ENCODE data around the gene SDHA.
"Not testable (repeated sequence)": the region's sequence is repeated elsewhere in the genome, so short reads cannot be mapped to it uniquely, and the experiment has no call there.

SDHA gene

DNA sequence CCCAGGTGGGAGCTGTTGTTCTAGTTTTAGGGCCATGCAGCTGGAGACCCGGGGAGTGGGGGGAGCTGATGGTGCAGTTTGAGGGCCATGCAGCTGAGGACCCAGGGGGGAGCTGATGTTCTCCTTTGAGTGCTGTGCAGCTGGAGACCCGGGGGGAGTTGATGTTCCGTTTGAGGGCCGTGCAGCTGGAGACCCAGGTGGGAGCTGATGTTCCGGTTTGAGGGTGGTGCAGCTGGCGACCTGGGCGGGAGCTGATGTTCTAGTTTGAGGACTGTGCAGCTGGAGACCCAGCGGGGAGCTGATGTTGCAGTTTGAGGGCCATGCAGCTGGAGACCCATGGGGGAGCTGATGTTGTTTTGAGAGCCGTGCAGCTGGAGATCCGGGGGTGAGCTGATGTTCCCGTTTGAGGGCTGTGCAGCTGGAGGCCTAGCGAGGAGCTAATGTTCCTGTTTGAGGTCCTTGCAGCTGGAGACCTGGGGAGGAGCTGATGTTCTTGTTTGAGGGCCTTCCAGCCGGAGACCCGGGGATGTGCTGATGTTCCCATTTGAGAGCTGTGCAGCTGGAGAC lies 68.0 kb downstream of the SDHA start:
- ChIA-PET POLR2A (interaction anchor here (0.6 to 1.4 kb wide), 2 partner anchors 15 to 134 kb away, joined by 3 read pairs; partner anchors contain the start of gene PDCD6), CTCF (interaction anchor here (1.1 to 1.6 kb wide), 2 partner anchors 11 to 145 kb away, joined by 3 to 4 read pairs; no protein-coding TSS in a partner anchor)
- H3K4me1 ChIP-seq (ENCODE audit: control extremely low read depth in 1 of 4, control insufficient read depth in 4 of 4, insufficient read depth in 4 of 4, low read length in 3 of 4) = no peaks in the 10 kb centered on the region
- H3K27ac ChIP-seq (ENCODE audit: insufficient read depth in 1 of 2, low read depth in 1 of 2, low read length in 2 of 2, poor library complexity in 1 of 2, severe bottlenecking in 2 of 2) = no peak overlapping the region
- no peak overlapping the region for H3K4me3 ChIP-seq (ENCODE audit: control insufficient read depth in 1 of 7, extremely low read depth in 1 of 7, insufficient read depth in 4 of 7, low read depth in 2 of 7, low read length in 6 of 7)
- WGBS (ENCODE audit: insufficient coverage) = 86% methylated on average over 10 of the region's 14 CpGs
- H3K9me3 ChIP-seq (ENCODE audit: control extremely low read depth in 1 of 5, control insufficient read depth in 4 of 5, insufficient read depth in 2 of 5, low read depth in 1 of 5, low read length in 4 of 5) = no peaks in the 10 kb centered on the region
- DNase-seq = peak in 2 of 3 donors; percentile 7 to 11
- H3K27me3 ChIP-seq (replicated peaks in 2 of 5; ENCODE audit: control insufficient read depth in 4 of 5, insufficient read depth in 5 of 5, low read length in 4 of 5) = no peaks in the 10 kb centered on the region
- peaks cover 0 to 49% (median 20%) of the 10 kb centered on the region in 4 experiments for H3K36me3 ChIP-seq (ENCODE audit: control insufficient read depth in 4 of 4, insufficient read depth in 4 of 4, low read length in 3 of 4)

DNA sequence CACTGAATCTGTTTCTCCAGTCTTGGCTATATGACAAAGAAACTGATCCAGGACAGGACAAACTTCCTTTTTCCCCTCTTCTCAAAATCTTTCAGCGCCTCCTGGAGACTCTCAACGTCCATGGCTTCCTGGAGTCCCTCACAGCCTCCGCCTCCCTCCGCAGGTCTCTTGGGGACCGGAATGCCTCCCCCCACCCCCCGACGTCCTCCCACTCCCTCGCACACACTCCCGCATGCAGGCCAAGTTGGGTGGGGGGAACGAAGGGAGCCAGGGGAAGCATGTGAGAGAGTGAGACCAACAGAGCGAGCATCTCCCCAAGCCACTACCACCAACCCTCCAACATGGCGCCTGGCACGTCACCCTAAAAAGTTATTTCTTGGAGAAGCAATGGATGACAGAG lies 72.1 kb downstream of the SDHA start:
- DNase-seq; H3K4me1 ChIP-seq (ENCODE audit: control extremely low read depth in 1 of 4, control insufficient read depth in 4 of 4, insufficient read depth in 4 of 4, low read length in 3 of 4); H3K27ac ChIP-seq (ENCODE audit: insufficient read depth in 1 of 2, low read depth in 1 of 2, low read length in 2 of 2, poor library complexity in 1 of 2, severe bottlenecking in 2 of 2); H3K9me3 ChIP-seq (ENCODE audit: control extremely low read depth in 1 of 5, control insufficient read depth in 4 of 5, insufficient read depth in 2 of 5, low read depth in 1 of 5, low read length in 4 of 5); H3K4me3 ChIP-seq (ENCODE audit: control insufficient read depth in 1 of 7, extremely low read depth in 1 of 7, insufficient read depth in 4 of 7, low read depth in 2 of 7, low read length in 6 of 7); H3K27me3 ChIP-seq (replicated peaks in 2 of 5; ENCODE audit: control insufficient read depth in 4 of 5, insufficient read depth in 5 of 5, low read length in 4 of 5): not testable (repeated sequence)
- ChIA-PET CTCF (interaction anchor here (1.0 kb wide), 1 partner anchor 141 kb away, joined by 3 read pairs; no protein-coding TSS in a partner anchor), POLR2A (interaction anchor here (0.6 kb wide), 1 partner anchor 13 kb away, joined by 3 read pairs; no protein-coding TSS in a partner anchor)
- H3K36me3 ChIP-seq (ENCODE audit: control insufficient read depth in 4 of 4, insufficient read depth in 4 of 4, low read length in 3 of 4) = peaks cover 0 to 23% (median 13%) of the 10 kb centered on the region in 4 experiments
- 100% methylated on average over 2 of the region's 13 CpGs for WGBS (ENCODE audit: insufficient coverage)

DNA sequence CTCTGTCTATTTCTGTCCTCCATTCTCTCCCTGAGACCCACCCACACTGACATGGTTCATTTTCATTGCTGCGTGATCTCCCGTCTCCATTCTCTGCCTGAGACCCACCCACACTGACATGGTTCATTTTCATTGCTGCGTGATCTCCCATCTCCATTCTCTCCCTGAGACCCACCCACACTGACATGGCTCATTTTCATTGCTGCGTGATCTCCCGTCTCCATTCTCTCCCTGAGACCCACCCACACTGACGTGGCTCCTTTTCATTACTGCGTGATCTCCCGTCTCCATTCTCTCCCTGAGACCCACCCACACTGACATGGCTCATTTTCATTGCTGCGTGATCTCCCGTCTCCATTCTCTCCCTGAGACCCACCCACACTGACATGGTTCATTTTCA lies 73.2 kb downstream of the SDHA start:
- POLR2A ChIA-PET; H3K27me3 ChIP-seq (replicated peaks in 2 of 5; ENCODE audit: control insufficient read depth in 4 of 5, insufficient read depth in 5 of 5, low read length in 4 of 5); H3K4me3 ChIP-seq (ENCODE audit: control insufficient read depth in 1 of 7, extremely low read depth in 1 of 7, insufficient read depth in 4 of 7, low read depth in 2 of 7, low read length in 6 of 7); H3K27ac ChIP-seq (ENCODE audit: insufficient read depth in 1 of 2, low read depth in 1 of 2, low read length in 2 of 2, poor library complexity in 1 of 2, severe bottlenecking in 2 of 2); H3K4me1 ChIP-seq (ENCODE audit: control extremely low read depth in 1 of 4, control insufficient read depth in 4 of 4, insufficient read depth in 4 of 4, low read length in 3 of 4); DNase-seq; H3K9me3 ChIP-seq (ENCODE audit: control extremely low read depth in 1 of 5, control insufficient read depth in 4 of 5, insufficient read depth in 2 of 5, low read depth in 1 of 5, low read length in 4 of 5): not testable (repeated sequence)
- peaks cover 0 to 13% (median 6%) of the 10 kb centered on the region in 4 experiments for H3K36me3 ChIP-seq (ENCODE audit: control insufficient read depth in 4 of 4, insufficient read depth in 4 of 4, low read length in 3 of 4)
- 100% methylated on average over 5 of the region's 10 CpGs for WGBS (ENCODE audit: insufficient coverage)
- CTCF ChIA-PET = interaction anchor here (0.8 kb wide), 1 partner anchor 10 kb away, joined by 3 read pairs; no protein-coding TSS in a partner anchor

DNA sequence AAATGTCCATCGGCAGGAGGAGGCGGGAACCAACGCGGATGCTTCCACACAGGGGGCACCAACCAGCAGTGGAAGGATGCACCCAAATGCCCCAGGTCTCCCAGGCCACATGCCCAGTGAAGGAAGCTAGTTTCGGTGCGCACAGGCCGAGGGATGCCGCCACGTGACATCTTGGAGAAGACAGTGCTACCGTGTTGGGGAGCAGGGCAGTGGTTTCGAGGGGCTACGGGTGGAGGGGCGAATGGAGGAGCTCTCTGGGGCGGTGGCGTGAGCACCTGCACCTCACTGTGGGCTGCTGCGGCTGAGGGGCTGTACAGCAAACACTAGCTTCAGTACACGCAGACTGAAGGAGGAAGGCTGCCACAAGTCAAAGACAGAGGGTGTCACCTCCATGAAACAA lies 76.7 kb downstream of the SDHA start:
- H3K9me3 ChIP-seq (ENCODE audit: control extremely low read depth in 1 of 5, control insufficient read depth in 4 of 5, insufficient read depth in 2 of 5, low read depth in 1 of 5, low read length in 4 of 5); H3K4me1 ChIP-seq (ENCODE audit: control extremely low read depth in 1 of 4, control insufficient read depth in 4 of 4, insufficient read depth in 4 of 4, low read length in 3 of 4); H3K27me3 ChIP-seq (replicated peaks in 2 of 5; ENCODE audit: control insufficient read depth in 4 of 5, insufficient read depth in 5 of 5, low read length in 4 of 5); H3K36me3 ChIP-seq (ENCODE audit: control insufficient read depth in 4 of 4, insufficient read depth in 4 of 4, low read length in 3 of 4); DNase-seq; H3K4me3 ChIP-seq (ENCODE audit: control insufficient read depth in 1 of 7, extremely low read depth in 1 of 7, insufficient read depth in 4 of 7, low read depth in 2 of 7, low read length in 6 of 7); H3K27ac ChIP-seq (ENCODE audit: insufficient read depth in 1 of 2, low read depth in 1 of 2, low read length in 2 of 2, poor library complexity in 1 of 2, severe bottlenecking in 2 of 2); POLR2A ChIA-PET; CTCF ChIA-PET: not testable (repeated sequence)
- 96% methylated on average over 10 of the region's 17 CpGs for WGBS (ENCODE audit: insufficient coverage)

DNA sequence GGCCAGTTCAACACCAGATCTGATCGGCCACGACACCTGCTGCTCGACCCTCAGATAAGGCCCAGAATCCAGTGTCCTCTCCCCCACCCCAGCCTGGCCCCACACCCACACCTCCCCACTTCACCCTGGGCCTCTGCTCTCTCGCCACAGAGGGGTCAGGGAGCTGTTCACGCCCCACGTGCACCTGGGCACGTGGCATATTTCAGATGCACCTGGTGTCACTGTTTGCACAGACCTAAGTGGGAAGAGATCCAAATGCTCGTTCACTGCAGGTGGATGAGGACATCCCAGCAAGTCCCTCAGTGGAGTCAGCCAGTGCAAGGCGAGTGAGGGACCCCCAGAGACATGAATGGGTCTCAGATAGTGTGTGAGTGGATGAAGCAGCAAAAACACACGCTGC lies 78.1 kb downstream of the SDHA start:
- POLR2A ChIA-PET; CTCF ChIA-PET; H3K4me3 ChIP-seq (ENCODE audit: control insufficient read depth in 1 of 7, extremely low read depth in 1 of 7, insufficient read depth in 4 of 7, low read depth in 2 of 7, low read length in 6 of 7); H3K27me3 ChIP-seq (replicated peaks in 2 of 5; ENCODE audit: control insufficient read depth in 4 of 5, insufficient read depth in 5 of 5, low read length in 4 of 5); H3K4me1 ChIP-seq (ENCODE audit: control extremely low read depth in 1 of 4, control insufficient read depth in 4 of 4, insufficient read depth in 4 of 4, low read length in 3 of 4); DNase-seq; H3K36me3 ChIP-seq (ENCODE audit: control insufficient read depth in 4 of 4, insufficient read depth in 4 of 4, low read length in 3 of 4); H3K27ac ChIP-seq (ENCODE audit: insufficient read depth in 1 of 2, low read depth in 1 of 2, low read length in 2 of 2, poor library complexity in 1 of 2, severe bottlenecking in 2 of 2); H3K9me3 ChIP-seq (ENCODE audit: control extremely low read depth in 1 of 5, control insufficient read depth in 4 of 5, insufficient read depth in 2 of 5, low read depth in 1 of 5, low read length in 4 of 5): not testable (repeated sequence)
- WGBS (ENCODE audit: insufficient coverage) = 80% methylated on average over 9 of the region's 10 CpGs

DNA sequence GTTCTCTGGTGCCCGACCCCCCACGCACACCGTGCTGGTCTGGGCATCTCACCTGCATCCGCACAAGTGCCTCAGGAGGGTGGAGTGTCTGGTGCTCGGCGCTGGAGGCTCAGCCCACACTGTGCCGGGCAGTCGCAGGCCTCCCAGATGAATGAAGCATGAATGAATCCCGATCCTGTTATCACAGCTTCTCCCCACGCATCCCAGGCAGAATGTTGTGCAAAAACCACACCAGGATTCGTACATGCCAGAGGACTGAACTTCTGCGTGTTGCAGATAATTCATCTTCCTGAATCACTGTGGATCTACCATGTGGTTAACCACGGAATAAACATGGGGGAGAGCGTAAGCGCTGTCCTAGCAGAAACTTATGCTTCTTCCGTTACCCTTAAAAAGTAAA lies 78.8 kb downstream of the SDHA start:
- H3K4me1 ChIP-seq (ENCODE audit: control extremely low read depth in 1 of 4, control insufficient read depth in 4 of 4, insufficient read depth in 4 of 4, low read length in 3 of 4); H3K36me3 ChIP-seq (ENCODE audit: control insufficient read depth in 4 of 4, insufficient read depth in 4 of 4, low read length in 3 of 4); H3K9me3 ChIP-seq (ENCODE audit: control extremely low read depth in 1 of 5, control insufficient read depth in 4 of 5, insufficient read depth in 2 of 5, low read depth in 1 of 5, low read length in 4 of 5); POLR2A ChIA-PET; H3K27ac ChIP-seq (ENCODE audit: insufficient read depth in 1 of 2, low read depth in 1 of 2, low read length in 2 of 2, poor library complexity in 1 of 2, severe bottlenecking in 2 of 2); H3K27me3 ChIP-seq (replicated peaks in 2 of 5; ENCODE audit: control insufficient read depth in 4 of 5, insufficient read depth in 5 of 5, low read length in 4 of 5); CTCF ChIA-PET; H3K4me3 ChIP-seq (ENCODE audit: control insufficient read depth in 1 of 7, extremely low read depth in 1 of 7, insufficient read depth in 4 of 7, low read depth in 2 of 7, low read length in 6 of 7): not testable (repeated sequence)
- 41% methylated on average over 13 of the region's 16 CpGs for WGBS (ENCODE audit: insufficient coverage)
- peak; percentile 15 to 62 (median 55) for DNase-seq

DNA sequence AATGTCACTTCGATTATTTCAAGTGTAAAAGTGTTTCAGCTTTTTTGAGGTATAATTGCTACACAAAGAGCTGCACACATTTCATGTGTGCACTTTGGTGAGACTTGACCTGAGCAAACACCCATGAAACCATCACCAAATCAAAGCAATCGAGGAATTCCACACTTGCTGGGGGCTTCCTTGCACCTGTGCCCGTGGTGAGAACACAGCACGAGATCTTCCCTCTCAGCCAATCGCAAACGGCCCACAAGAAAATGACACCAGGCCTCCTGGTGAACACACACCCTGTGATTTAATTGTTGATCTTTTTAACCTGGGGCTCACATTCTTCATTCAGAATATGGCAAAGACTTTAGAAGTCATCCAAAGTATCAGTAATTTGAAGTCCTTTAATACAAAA lies 79.3 kb downstream of the SDHA start:
- H3K27ac ChIP-seq (ENCODE audit: insufficient read depth in 1 of 2, low read depth in 1 of 2, low read length in 2 of 2, poor library complexity in 1 of 2, severe bottlenecking in 2 of 2); H3K4me1 ChIP-seq (ENCODE audit: control extremely low read depth in 1 of 4, control insufficient read depth in 4 of 4, insufficient read depth in 4 of 4, low read length in 3 of 4); CTCF ChIA-PET; H3K4me3 ChIP-seq (ENCODE audit: control insufficient read depth in 1 of 7, extremely low read depth in 1 of 7, insufficient read depth in 4 of 7, low read depth in 2 of 7, low read length in 6 of 7); H3K27me3 ChIP-seq (replicated peaks in 2 of 5; ENCODE audit: control insufficient read depth in 4 of 5, insufficient read depth in 5 of 5, low read length in 4 of 5); DNase-seq; POLR2A ChIA-PET; H3K36me3 ChIP-seq (ENCODE audit: control insufficient read depth in 4 of 4, insufficient read depth in 4 of 4, low read length in 3 of 4); H3K9me3 ChIP-seq (ENCODE audit: control extremely low read depth in 1 of 5, control insufficient read depth in 4 of 5, insufficient read depth in 2 of 5, low read depth in 1 of 5, low read length in 4 of 5): not testable (repeated sequence)
- 73% methylated on average over 5 of the region's 6 CpGs for WGBS (ENCODE audit: insufficient coverage)

Measured in common myeloid progenitor, CD34-positive (primary cell).